WTC11 (cell line): ENCODE results near the gene TBRG4.

ENCODE experiments used
- IRF1 ChIP-seq: sonication (generic); formaldehyde crosslinking; IDR thresholded peaks from 2 replicates; pipeline ENCODE4 v1.8.0; 2023; ENCODE audit warnings: missing genetic modification reagents
- STAT6 ChIP-seq: sonication (generic); formaldehyde crosslinking; conservative IDR thresholded peaks from 2 replicates; pipeline ENCODE4 v1.8.1; 2023; ENCODE audit warnings: mild to moderate bottlenecking, low read depth, missing genetic modification reagents, moderate library complexity
- TP53 ChIP-seq: sonication (generic); formaldehyde crosslinking; IDR thresholded peaks from 2 replicates; pipeline ENCODE4 v1.8.1; 2023; ENCODE audit warnings: mild to moderate bottlenecking, missing genetic modification reagents
- ZNF121 ChIP-seq: sonication (generic); formaldehyde crosslinking; IDR thresholded peaks from 2 replicates; pipeline ENCODE4 v1.8.0; 2023; ENCODE audit warnings: missing genetic modification reagents

GRCh38 chr7:45092100-45092930 is 19.2 kb downstream of the TBRG4 start:
- TF ChIP-seq STAT6 (CRISPR knock-in tag) (no peak), ZNF121 (CRISPR knock-in tag) (no peak), TP53 (CRISPR knock-in tag) (no peak), IRF1 (CRISPR knock-in tag) (no peak)
